Stimulated activated CD4-positive, alpha-beta T cell treated with anti-CD3 and anti-CD28 coated beads, Interleukin-1b, Interleukin-23, amount 100 ng/mL, for 24 hours (primary cell): ENCODE results near the gene GTPBP4.
"Not testable (repeated sequence)": the region's sequence is repeated elsewhere in the genome, so short reads cannot be mapped to it uniquely, and the experiment has no call there.

ENCODE experiments used
- DNase-seq, 4 experiments: peaks; one replicate each; pipeline ENCODE4 v3.0.0-alpha.2; 2020; ENCODE audit warnings: low read depth in 4 of 4, low spot score in 1 of 4

The GTPBP4 gene

DNA sequence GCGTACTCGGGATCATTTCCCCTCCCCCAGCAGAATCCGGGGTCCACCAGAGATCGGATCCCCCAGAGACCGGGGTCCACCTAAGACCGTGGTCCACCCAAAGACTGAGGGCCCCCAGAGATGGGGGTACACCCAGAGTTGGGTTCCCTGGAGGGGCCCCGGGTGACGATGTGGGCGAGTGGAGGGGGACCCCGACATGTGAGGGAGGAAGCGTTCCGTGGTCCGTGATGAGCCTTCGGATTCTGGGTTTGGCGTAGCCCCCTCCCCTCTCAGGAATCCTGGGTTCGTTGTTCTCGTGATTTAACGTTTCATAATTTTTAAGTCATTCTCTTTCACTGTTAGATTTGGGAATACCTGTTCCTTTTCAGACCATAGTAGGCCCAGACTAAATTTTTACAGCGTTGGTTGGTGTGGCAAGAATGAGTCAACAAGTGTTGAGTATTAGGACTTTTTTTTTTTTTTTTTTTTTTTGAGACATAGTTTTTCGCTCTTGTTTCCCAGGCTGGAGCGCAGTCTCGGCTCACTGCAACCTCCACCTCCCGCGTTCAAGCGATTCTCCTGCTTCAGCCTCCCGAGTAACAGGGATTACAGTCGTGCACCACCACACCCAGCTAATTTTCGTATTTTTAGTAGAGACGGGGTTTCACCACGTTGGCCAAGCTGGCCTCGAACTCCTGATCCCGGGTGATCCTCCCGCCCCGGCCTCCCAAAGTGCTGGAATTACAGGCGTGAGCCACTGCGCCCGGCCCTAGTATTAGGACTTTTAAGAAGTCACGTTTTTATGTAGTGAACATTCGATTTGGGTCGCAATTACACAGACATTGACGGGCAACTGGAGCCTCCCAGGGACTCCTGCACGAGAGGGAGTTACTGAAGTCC, 672 bp downstream of the GTPBP4 start:
- DNase-seq: peak in 2 of 4 experiments; percentile 4 to 21

DNA sequence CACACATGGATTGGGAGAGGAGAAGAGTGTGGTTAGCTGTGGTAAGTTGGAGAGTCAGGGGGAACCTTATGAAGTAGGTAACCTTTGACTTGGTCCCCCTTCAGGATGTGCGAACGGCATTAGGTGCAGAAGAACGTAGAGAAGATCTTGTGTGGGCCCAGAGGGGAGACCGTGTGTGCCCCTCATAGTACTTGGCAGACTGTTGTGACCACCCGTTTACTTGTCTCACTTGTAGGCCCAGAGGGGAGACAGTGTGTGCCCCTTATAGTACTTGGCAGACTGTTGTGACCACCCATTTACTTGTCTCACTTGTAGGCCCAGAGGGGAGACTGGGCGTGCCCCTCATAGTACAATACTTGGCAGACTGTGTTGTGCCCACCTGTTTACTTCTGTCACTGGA, 2.6 kb downstream of the GTPBP4 start:
- DNase-seq: no peak

DNA sequence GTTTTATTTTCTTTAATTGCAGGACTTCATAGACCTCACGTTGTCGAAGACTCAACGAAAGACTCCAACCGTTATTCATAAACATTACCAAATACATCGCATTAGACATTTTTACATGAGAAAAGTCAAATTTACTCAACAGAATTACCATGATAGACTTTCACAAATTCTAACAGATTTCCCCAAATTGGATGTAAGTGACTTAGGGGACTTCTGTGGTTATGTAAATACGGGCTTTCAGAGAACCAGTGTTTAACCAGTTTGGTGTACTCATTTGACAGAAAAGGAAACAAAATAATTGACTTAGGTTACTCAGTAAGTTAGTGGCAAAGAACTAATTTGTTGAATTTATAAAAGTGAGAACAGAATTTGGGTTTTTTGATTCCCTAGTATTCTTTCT, 4.2 kb downstream of the GTPBP4 start:
- no peak for DNase-seq

DNA sequence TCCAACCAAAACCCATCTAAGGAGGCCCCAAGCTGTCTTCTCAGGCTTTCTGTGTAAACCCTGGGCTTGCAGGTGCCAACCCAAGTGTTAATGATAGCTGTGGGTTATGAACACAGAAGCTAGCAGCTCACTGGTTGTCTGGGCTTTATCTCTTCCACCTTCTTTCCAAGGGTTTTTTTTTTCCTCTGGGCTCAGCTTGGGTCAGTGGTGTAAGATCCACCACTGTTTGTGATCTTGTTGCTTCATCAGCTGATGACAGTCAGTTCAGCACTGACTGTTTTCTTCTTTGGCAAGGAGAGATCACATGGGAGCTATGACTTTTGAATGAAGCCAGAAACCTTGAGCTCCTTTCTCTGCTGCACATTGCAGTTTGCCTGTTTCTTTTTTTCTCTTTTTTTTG, 4.6 kb downstream of the GTPBP4 start:
- DNase-seq: no peak

DNA sequence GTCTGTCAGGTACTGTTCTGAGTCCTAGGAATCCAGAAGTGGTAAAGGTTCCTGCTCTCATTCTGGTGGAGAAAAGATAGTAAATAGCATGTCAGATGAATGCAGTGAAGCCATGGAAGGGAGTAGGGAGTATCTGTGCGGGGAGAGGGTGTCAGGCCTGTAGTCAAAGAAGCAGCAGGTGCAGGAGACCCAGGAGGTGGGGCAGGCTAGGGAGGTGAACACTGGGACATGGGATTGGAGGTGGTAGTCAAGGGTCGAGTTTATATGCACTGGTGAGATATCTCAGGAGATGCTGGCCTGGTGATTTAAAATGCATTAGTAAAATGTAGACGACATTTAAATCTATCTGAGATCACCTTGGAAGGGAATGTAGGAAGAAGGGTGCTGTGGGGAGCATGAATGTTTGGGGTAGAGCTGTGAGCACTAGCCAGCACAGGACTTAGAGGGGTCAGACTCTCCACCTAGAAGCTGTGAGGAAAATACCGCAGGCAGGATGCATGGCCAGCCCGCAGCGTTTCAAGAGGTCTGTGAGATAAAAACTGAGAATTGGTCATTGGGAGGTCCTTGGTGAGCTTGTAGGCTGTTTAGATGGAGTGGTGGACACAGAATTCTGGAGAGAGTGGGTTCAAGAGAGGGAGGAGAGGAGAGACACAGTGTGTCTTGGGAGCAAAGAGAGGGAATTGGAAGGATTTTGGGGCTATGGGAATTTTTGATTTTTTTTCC, 6.8 kb downstream of the GTPBP4 start:
- no peak for DNase-seq

DNA sequence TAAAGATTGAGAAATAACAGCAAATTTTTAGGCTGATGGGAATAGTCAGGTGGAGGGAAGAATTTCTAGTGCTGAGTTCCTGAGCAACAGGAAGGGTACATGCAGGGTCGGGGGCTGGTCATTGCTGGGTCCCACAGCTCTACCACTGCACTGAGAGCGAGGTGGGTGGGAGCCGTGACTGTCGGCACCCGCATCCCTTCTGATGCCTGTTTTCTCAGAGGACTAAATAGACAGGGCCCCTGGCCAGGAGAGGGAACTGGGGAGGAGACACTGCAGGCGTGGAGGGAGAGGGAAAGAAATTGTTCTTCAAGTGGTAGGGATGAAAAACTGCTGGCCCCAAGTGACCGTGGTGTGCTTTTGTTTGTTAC, 7.3 kb downstream of the GTPBP4 start:
- no peak for DNase-seq

DNA sequence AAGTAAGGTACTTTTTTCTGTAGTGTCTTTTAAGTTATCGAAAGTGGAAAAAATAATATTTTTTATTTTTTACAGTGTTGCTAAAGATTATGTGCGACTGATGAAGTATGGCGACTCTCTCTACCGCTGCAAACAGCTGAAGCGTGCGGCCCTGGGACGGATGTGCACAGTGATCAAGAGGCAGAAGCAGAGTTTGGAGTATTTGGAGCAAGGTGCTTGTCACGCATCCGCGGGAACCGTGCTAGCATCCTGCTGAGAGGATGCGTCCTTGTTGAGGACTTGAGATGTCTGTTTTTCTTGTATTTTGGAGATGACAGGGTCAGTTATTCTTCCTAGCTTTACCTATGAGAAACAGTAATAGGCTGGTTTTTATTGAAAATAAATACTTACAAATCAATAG, 7.8 kb downstream of the GTPBP4 start:
- DNase-seq: no peak

DNA sequence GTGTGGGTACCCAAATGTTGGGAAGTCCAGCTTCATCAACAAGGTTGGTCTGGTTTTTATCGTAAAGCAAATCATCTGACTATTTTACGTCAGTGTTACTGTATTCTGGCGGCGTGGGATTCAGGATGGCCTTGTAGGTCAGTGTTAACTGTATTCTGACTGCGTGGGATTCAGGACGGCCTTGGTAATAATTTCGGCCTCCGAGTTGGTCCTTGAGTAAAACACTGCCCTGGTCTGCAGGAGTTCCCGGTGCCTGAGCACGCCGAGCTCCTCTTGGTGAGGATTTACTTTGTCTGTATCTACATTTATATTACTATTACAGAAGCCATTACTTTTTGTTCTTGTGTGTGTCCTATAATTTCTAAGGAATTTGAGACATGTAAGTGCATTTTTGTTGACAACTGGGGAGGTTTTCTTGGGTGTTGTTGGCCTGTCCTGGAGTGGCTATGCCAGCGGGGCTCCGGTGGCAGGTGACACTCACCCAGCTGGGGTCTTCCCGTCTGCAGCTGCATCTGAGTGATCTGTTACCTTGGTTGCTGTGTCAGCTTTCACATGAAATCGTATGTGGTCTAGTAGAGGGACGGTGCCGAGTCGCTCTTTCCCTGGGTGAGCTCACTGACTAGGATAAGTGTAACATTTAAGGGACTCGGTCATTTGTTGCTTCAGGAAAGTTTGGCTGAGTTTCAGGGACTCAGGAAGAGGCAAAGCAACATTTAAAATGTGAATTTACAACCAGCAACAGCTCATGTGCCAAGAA, 9.2 kb downstream of the GTPBP4 start:
- DNase-seq: no peak

DNA sequence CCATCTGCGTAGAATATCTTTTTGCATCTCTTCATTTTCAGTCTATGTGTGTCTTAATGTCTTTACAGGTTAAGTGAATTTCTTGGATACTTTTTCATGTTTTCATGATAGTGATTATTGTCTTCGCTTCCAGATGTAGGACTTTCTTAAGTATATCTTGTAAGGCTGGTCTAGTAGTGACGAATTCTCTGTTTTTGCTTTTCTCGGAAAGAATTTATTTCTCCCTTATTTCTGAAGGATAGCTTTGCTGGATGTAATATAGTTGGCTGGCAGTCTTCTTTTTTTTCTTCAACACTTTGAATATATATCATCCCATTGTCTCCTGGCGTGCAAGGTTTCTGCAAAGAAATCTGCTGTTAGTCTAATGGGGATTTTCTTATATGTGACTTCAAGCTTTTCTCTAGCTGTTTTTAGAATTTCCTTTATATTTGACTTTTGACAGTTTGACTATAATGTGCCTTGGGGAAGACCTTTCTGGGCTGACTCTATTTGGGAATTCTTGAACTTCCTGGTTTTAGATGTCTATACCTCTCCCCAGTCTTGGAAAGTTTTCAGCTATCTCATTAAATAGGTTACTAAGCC, 14.3 kb downstream of the GTPBP4 start:
- no peak for DNase-seq

DNA sequence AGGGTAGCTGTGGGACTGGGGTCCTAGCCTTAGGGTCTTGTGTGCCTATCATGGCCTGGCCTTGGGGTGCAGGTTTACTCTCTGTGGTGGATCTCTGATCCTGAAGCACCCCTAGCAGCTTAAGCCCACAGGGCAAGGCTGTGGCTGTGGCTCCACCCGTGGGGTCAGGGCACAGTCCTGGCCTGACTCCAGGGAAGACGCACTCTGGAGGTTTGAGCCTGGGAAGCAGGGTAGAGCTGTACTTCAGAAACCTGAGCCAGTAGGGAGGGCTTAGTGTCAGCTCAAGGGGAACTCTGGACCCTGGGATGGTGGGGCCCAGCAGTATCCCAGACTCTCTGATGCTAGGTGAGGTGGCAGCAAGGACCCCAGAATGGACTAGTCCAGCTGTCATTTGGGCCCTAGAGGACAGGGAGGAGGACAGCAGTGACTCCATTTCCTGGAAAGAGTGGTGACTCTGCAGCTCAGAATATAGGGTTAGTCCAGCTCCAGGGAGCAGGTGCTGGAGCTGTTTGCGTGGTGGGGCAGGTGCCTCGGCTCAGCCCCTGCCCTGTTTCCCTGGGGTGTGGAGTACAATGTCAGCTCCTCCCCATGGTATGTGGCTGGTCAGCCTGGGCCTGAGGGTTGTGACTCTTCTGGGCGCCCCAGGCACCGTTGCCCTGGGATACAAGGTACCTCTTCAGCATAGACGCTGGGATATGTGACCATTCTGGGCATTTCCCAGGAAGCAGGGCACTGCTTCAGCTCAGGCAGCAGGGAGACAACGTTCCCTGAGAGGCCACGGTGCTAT, 15.8 kb downstream of the GTPBP4 start:
- no peak for DNase-seq

DNA sequence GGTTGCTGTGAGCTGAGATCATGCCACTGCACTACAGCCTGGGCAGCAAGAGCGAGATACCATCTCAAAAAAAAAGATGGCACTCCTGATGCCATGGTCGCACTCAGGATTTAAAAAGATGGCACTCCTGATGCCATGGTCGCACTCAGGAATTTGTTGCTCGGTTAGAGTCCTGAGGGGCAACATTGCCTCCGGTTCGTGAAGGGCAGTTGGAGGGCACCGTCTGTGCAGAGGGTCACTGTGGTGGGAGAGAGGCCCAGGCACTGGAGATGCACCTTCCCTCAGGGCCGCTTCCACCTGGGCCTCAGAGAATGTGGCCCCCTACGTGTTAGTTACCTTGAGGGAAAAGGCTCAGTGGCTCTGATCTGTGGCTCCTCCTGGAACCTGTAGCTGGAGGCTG, 18.3 kb downstream of the GTPBP4 start:
- DNase-seq: no peak

DNA sequence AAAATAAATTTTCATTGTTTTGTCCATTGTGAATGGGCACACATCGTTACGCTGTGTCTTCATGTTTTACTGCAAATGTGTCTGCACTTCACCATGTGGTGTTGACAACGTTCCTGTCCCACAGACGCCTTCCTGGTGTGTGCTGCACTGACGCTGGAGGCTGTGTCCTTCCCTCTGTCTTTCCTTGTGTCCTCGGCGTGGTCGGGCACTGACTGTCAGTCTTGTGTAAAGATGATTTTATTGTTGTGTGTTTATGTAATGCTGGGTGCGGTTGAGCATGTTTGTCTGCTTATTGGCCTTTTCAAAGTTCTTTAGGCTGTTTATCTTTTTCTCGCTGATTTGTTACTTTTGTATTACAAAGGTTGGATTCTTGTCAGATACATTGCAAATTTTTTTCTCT, 19.3 kb downstream of the GTPBP4 start:
- no peak for DNase-seq

DNA sequence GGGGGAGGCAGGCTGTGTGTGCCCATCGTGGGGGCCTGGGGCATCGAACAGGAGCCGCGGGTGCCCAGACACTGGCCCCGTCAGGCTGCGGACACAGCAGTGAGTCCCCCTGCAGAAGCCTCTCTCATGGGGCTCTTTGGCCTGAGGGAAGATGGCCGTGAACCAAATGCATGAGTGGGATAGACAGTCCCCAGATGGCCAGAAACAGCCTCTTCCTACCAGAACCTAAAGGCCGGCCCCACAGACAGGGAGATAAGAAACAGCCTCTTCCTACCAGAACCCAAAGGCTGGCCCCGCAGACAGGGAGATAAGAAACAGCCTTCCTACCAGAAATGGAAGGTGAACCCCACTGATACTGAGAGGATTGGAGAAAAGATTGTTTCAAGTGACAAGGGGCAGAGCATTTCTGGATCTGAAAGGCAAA, 20.8 kb downstream of the GTPBP4 start:
- no peak for DNase-seq

DNA sequence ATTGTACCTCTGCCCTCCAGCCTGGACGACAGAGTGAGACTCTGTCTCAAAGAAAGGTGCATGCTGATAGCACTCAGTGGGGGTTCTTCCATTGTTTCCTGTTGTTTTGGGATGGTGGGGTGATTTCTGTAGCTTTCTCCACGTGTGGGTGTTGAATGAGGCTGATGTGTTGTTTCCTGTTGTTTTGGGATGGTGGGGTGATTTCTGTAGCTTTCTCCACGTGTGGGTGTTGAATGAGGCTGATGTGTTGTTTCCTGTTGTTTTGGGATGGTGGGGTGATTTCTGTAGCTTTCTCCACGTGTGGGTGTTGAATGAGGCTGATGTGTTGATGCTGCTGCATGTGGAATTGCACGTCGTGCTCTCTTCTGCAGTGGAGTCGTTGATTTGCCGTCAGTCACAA, 21.7 kb downstream of the GTPBP4 start:
- DNase-seq: not testable (repeated sequence)

DNA sequence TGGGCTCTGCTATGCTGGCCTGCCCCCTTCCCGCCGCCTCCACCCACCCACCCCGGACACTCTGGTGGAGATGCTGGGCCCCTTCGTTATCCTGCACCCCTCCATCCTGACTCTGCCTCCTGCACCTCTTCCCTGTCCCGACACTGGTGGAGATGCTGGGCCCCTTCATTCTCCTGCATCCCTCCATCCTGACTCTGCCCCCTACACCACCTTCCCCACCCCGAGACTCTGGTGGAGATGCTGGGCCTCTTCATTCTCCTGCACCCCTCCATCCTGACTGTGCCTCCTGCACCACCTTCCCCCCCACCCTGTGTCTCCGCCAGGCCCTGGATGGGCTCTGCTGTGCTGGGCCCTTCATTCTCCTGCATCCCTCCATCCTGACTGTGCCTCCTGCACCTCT, 22.5 kb downstream of the GTPBP4 start:
- no peak for DNase-seq

DNA sequence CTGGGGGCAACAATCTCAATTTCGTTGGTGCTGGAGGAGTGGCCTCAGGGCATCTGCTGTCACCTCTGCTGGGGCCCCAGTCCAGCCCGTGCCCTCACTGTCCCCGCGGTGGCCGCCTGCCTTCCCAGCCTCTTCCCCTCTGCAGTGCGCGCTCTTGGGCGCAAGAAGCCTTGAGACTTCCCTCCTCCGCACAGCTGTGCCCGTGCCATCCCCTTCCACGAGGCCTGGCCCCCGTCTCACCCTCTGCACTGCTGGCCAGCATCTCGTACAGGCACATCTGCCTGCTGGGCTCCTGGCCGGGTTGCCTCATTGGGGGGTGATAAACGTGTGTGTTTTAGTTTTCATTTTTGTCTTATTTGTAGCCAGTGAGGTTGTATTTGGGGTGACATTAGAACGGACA, 23.5 kb downstream of the GTPBP4 start:
- DNase-seq: no peak

DNA sequence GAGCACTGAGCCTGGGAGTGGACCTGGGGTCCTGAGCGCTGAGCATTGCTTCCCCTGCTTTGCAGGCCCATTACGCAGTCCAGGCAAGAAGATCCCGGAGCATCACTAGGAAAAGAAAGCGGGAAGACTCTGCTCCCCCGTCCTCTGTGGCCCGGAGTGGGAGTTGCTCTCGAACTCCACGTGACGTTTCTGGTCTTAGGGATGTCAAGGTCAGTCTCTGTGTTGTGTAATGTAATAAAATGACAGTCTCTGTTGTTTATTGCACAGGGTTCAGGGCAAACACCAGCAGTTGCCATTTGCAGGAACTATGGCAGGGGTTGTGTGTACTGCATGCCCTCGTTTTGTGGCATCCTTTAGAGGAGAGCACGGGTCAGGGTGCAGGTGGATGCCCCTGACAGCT, 27.5 kb downstream of the GTPBP4 start:
- no peak for DNase-seq

DNA sequence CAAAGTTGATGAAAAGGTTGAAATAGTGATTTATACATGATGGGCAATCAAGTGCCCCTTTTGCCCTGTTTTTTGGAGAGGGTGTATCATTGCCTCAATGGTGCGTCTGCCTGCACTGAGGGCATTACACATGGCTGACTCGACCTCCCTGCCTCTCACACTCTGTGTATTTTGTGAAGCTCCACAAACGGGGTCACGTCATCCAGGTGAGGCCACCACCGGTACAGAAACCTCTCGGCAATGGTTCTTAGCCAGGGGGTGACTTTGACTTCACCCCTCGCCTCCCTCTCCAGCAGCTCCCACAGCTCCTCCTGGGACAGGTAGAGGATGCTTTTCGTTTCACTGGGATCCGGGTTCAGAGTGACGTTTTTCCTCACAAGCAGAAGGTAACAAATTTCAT, 31.1 kb downstream of the GTPBP4 start:
- no peak for DNase-seq

DNA sequence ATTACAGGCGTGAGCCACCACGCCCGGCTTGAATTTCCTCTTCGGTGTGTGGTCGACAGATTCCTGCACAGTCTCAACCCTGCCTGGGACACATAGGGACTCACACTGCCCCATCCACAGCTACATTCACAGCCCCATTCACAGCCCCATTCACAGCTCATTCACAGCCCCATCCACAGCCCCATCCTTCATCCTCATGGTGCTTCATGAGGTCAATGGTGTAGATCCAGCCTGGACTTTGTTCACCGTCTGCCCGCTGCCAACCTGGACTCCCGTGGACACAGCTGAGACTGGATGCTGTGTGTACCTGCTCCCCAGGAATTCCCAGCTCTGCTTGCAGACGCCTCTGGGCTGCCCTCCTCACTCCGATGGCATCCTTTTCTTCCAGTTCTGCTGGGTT, 32.2 kb downstream of the GTPBP4 start:
- no peak for DNase-seq

DNA sequence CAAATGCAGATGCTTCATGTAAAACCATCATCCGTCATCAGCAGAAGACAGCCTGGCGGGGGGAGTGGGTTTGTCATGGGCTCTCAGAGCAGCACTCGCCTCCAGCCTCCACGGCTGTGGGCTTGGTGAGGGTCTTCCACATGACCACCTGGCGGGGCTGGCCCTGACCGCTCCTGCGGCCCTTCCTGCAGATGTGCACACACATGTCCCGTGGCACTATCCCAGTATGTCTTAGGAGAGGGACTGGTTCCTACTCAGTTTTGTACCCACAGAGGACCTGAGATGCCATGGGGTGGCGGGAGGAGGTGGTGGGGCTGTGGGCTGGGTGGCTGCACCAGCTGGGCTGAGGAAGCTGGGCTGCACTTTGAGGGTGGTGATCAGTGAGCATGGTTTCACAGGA, 32.7 kb downstream of the GTPBP4 start:
- no peak for DNase-seq

DNA sequence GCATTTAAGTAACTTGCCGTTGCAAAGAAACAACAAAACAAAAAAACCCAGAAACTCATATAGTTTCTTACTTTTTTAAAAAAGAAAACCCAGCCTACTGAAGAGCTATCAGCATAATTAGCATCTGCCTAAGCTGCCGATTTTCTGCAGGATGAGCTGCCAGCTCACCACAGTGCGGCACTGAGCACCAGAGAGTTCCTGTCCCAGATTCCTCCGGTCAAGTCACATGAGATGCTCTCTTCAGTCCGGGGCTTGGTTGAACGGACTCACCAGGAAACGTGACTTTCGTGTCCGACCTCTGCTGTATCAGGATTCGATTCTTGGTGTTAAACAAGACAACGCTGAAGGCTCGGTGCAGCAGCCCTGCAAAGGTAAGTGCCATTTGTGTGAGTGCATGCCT, 34.2 kb downstream of the GTPBP4 start:
- DNase-seq: no peak
